SK-N-SH treated with all-trans-retinoic acid at 6 μM for 48 hours (cell line): ENCODE measurements around the gene ATRX.
A peak's percentile ranks its signal among the peaks of the same experiment; 100 is the strongest.

Experiments
- ATAC-seq: fragments of 200-7000 bp; cut with Tn5 transposase; 3 replicates; pipeline ENCODE4 v1.9.1; 2020; ENCODE audit warnings: mild to moderate bottlenecking, moderate library complexity
- ARNTL ChIP-seq: fragments of 450-650 bp; formaldehyde crosslinking; IDR thresholded peaks from 2 replicates; pipeline ENCODE4 v1.5.0; 2020; ENCODE audit warnings: low read depth, mild to moderate bottlenecking, moderate library complexity, borderline replicate concordance
- BACH2 ChIP-seq: fragments of 250-450 bp; sonication (Bioruptor Pico); IDR thresholded peaks from 2 replicates; pipeline ENCODE4 v1.9.0; 2021; ENCODE audit warnings: mild to moderate bottlenecking, borderline replicate concordance
- CSDC2 ChIP-seq: fragments of 250-450 bp; sonication (Bioruptor Pico); IDR thresholded peaks from 2 replicates; pipeline ENCODE4 v1.5.0; 2020; ENCODE audit warnings: mild to moderate bottlenecking, moderate library complexity
- CSRNP3 ChIP-seq: fragments of 250-450 bp; sonication (Bioruptor Pico); IDR thresholded peaks from 2 replicates; pipeline ENCODE4 v1.5.1; 2021; ENCODE audit warnings: mild to moderate bottlenecking, moderate library complexity
- ESRRG ChIP-seq: fragments of 250-450 bp; sonication (Bioruptor Pico); IDR thresholded peaks from 2 replicates; pipeline ENCODE4 v1.6.1; 2021; ENCODE audit warnings: mild to moderate bottlenecking
- GLIS3 ChIP-seq: fragments of 250-450 bp; sonication (Bioruptor Pico); IDR thresholded peaks from 2 replicates; pipeline ENCODE4 v1.5.0; 2020; ENCODE audit warnings: mild to moderate bottlenecking, moderate library complexity
- ISL1 ChIP-seq: fragments of 250-450 bp; sonication (Bioruptor Pico); IDR thresholded peaks from 2 replicates; pipeline ENCODE4 v2.1.2; 2022; ENCODE audit warnings: mild to moderate bottlenecking, moderate library complexity
- OSR1 ChIP-seq: fragments of 250-450 bp; sonication (Bioruptor Pico); IDR thresholded peaks from 2 replicates; pipeline ENCODE4 v1.8.0; 2022; ENCODE audit warnings: moderate library complexity, mild to moderate bottlenecking, inconsistent platforms
- PATZ1 ChIP-seq: fragments of 250-450 bp; sonication (Bioruptor Pico); IDR thresholded peaks from 2 replicates; pipeline ENCODE4 v1.8.0; 2020; ENCODE audit warnings: mild to moderate bottlenecking, moderate library complexity, borderline replicate concordance
- PPARA ChIP-seq: fragments of 250-450 bp; sonication (Bioruptor Pico); IDR thresholded peaks from 2 replicates; pipeline ENCODE4 v1.5.0; 2020; ENCODE audit warnings: mild to moderate bottlenecking, borderline replicate concordance
- RARB ChIP-seq: fragments of 250-450 bp; sonication (Bioruptor Pico); IDR thresholded peaks from 2 replicates; pipeline ENCODE4 v1.8.0; 2021; ENCODE audit warnings: mild to moderate bottlenecking, moderate library complexity
- SNAI2 ChIP-seq: fragments of 250-450 bp; sonication (Bioruptor Pico); IDR thresholded peaks from 2 replicates; pipeline ENCODE4 v1.5.0; 2020; ENCODE audit warnings: mild to moderate bottlenecking, moderate library complexity
- TCF4 ChIP-seq: fragments of 250-450 bp; sonication (Bioruptor Pico); IDR thresholded peaks from 2 replicates; pipeline ENCODE4 v1.8.0; 2021; ENCODE audit warnings: mild to moderate bottlenecking, moderate library complexity, borderline replicate concordance
- TOX ChIP-seq: fragments of 250-450 bp; sonication (Bioruptor Pico); IDR thresholded peaks from 2 replicates; pipeline ENCODE4 v1.8.0; 2021; ENCODE audit warnings: mild to moderate bottlenecking, moderate library complexity, borderline replicate concordance
- TSHZ2 ChIP-seq: fragments of 250-450 bp; sonication (Bioruptor Pico); IDR thresholded peaks from 2 replicates; pipeline ENCODE4 v1.5.0; 2020; ENCODE audit warnings: mild to moderate bottlenecking, moderate library complexity
- ZC3H10 ChIP-seq: fragments of 250-450 bp; sonication (Bioruptor Pico); IDR thresholded peaks from 2 replicates; pipeline ENCODE4 v1.5.1; 2021; ENCODE audit warnings: mild to moderate bottlenecking, moderate library complexity
- ZFP3 ChIP-seq: fragments of 250-450 bp; sonication (Bioruptor Pico); IDR thresholded peaks from 2 replicates; pipeline ENCODE4 v1.5.0; 2020; ENCODE audit warnings: mild to moderate bottlenecking, moderate library complexity
- ZFP30 ChIP-seq: fragments of 450-650 bp; formaldehyde crosslinking; IDR thresholded peaks from 2 replicates; pipeline ENCODE4 v1.5.0; 2022; ENCODE audit warnings: mild to moderate bottlenecking, moderate library complexity
- ZNF70 ChIP-seq: fragments of 450-650 bp; formaldehyde crosslinking; IDR thresholded peaks from 2 replicates; pipeline ENCODE4 v1.5.0; 2020; ENCODE audit warnings: mild to moderate bottlenecking, moderate library complexity
- ZNF8 ChIP-seq: fragments of 450-650 bp; formaldehyde crosslinking; IDR thresholded peaks from 2 replicates; pipeline ENCODE4 v1.5.0; 2020; ENCODE audit warnings: mild to moderate bottlenecking, moderate library complexity
- TF ChIP-seq, protein P1 (sequence below): fragments of 250-450 bp; sonication (Bioruptor Pico); IDR thresholded peaks from 2 replicates; pipeline ENCODE4 v1.5.1; 2020; ENCODE audit warnings: low read depth, mild to moderate bottlenecking, moderate library complexity

ATRX gene

GRCh38 chrX:77528034-77528433, 258.0 kb downstream of the ATRX start:
- peak; percentile 46; the same call in 2 of the 3 replicates for ATAC-seq
- no peak for TF ChIP-seq ZFP30

DNA sequence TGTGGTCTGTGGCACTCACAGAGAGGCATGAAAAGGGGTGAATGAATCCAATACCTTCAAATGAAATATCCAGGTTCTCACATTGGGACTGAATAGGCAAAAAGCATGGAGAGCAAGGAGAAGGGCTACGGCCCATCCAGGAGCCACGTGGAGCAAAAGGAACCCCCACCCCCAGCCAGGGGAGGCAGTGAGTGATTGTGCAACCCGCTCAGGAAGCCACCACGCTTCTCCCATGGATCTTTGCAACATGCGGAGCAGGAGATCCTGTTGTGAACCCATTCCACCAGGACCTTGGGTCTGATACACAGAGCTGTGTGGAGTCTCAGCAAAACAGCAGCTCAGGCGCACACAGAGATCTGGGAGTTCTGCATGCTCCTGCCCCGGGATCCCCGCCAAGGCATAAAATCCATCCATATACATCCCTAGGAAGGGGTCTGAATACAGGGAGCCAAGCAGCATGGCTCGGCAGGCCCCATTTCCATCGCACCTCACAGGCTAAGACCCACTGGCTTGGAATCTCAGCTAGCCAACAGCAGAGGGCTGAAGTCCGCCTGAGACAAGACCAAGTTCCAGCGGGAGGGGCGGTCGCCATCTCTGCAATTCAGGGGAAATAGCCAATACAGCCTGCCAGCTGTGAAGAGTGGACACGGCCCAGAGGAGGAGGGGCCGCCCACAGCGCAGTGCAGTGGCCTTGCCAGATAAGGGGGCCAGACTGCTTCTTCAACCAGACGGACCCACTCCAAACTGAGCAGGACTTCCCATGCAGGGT, 258.6 kb downstream of the ATRX start:
- ATAC-seq = peak; percentile 67; the same call in 2 of the 3 replicates
- TF ChIP-seq GLIS3 (no peak), TCF4 (no peak), ARNTL (CRISPR knock-in tag) (no peak), OSR1 (no peak), TOX (no peak), ZFP30 (no peak), ZFP3 (CRISPR knock-in tag) (no peak)

- TF ChIP-seq ZNF70 (CRISPR knock-in tag) (no peak), ZNF8 (CRISPR knock-in tag) (peak; percentile 76)
- ATAC-seq = no peak
Observed at GRCh38 chrX:77519765-77520164, 266.3 kb downstream of the ATRX start.

- no peak for ATAC-seq
- TF ChIP-seq RARB (CRISPR knock-in tag) = no peak
- no peak for TF ChIP-seq CSRNP3 (CRISPR knock-in tag)
- no peak for TF ChIP-seq ZFP30
- TF ChIP-seq ARNTL (CRISPR knock-in tag) = no peak
- no peak for TF ChIP-seq ZFP3 (CRISPR knock-in tag)
- TF ChIP-seq PPARA = no peak
- TF ChIP-seq ZNF8 (CRISPR knock-in tag) = no peak
- TF ChIP-seq OSR1 = no peak
- TF ChIP-seq, protein P1, sequence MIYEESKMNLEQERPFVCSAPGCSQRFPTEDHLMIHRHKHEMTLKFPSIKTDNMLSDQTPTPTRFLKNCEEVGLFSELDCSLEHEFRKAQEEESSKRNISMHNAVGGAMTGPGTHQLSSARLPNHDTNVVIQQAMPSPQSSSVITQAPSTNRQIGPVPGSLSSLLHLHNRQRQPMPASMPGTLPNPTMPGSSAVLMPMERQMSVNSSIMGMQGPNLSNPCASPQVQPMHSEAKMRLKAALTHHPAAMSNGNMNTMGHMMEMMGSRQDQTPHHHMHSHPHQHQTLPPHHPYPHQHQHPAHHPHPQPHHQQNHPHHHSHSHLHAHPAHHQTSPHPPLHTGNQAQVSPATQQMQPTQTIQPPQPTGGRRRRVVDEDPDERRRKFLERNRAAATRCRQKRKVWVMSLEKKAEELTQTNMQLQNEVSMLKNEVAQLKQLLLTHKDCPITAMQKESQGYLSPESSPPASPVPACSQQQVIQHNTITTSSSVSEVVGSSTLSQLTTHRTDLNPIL (CRISPR knock-in tag) = no peak
- TF ChIP-seq ZC3H10 = no peak
- TF ChIP-seq ESRRG (CRISPR knock-in tag) = no peak
- TF ChIP-seq TSHZ2 (CRISPR knock-in tag) = no peak
- TF ChIP-seq GLIS3 = no peak
- TF ChIP-seq SNAI2 (CRISPR knock-in tag) = no peak
- no peak for TF ChIP-seq PATZ1
- TF ChIP-seq TCF4 = no peak
- no peak for TF ChIP-seq BACH2 (CRISPR knock-in tag)
- no peak for TF ChIP-seq ISL1 (CRISPR knock-in tag)
- TF ChIP-seq ZNF70 (CRISPR knock-in tag) = no peak
Observed at GRCh38 chrX:77514177-77514576, 271.8 kb downstream of the ATRX start.

- TF ChIP-seq ZNF70 (CRISPR knock-in tag) (no peak), CSDC2 (CRISPR knock-in tag) (no peak), ZFP30 (no peak), TCF4 (no peak)
Observed at GRCh38 chrX:77510007-77510406, 276.0 kb downstream of the ATRX start.

More at GRCh38 chrX:77510007-77510406, 276.0 kb downstream of the ATRX start:
- no peak for ATAC-seq
